Chondrocyte (in vitro differentiated cells): Measurements from ENCODE around the gene SOSTDC1. TPM values are rescaled to one million over a fixed set of nuclear protein-coding genes. Genes with fewer than 3 reads are reported as not detected.
"Not testable (repeated sequence)": the region's sequence is repeated elsewhere in the genome, so short reads cannot be mapped to it uniquely, and the experiment has no call there.

Experiments
- DNase-seq: peaks from one replicate; pipeline ENCODE4 v3.0.0; 2021; ENCODE audit warnings: mixed read lengths, low spot score
- H3K27ac Mint-ChIP-seq: one replicate; pipeline ENCODE4 v1.8.0; 2021; ENCODE audit warnings: mild to moderate bottlenecking, moderate library complexity, mixed read lengths; ENCODE audit not compliant: unreplicated experiment
- H3K27me3 Mint-ChIP-seq: 2 replicates; pipeline ENCODE4 v1.8.0; 2021; ENCODE audit warnings: low read depth, mixed read lengths
- H3K36me3 Mint-ChIP-seq: 2 replicates; pipeline ENCODE4 v1.8.0; 2021; ENCODE audit warnings: low read depth, mixed read lengths
- H3K4me1 Mint-ChIP-seq: 2 replicates; pipeline ENCODE4 v1.8.0; 2021; ENCODE audit warnings: low read depth, mild to moderate bottlenecking, mixed read lengths
- H3K4me3 Mint-ChIP-seq: one replicate; pipeline ENCODE4 v1.8.0; 2021; ENCODE audit warnings: mild to moderate bottlenecking, moderate library complexity, mixed read lengths; ENCODE audit not compliant: unreplicated experiment
- H3K9me3 Mint-ChIP-seq: 2 replicates; pipeline ENCODE4 v1.8.0; 2021; ENCODE audit warnings: low read depth, mixed read lengths
- CTCF ChIP-seq: fragments of 200-600 bp; sonication (generic); IDR thresholded peaks from 2 replicates; pipeline ENCODE4 v1.5.0; 2021; ENCODE audit warnings: antibody characterized with exemption, mild to moderate bottlenecking, moderate library complexity
- total RNA-seq: library from RNA; stranded (reverse); gene quantifications from 3 replicates; pipeline ENCODE4 v1.2.1, GENCODE V29; 2021

SOSTDC1 gene
- total RNA-seq, 1 donor from 2014 or later, result not detected

GRCh38 chr7:16462431-16462889, 3.1 kb downstream of the SOSTDC1 start:
- H3K27ac Mint-ChIP-seq, result no peak overlapping the region
- TF ChIP-seq CTCF, result no peak
- peaks cover 28% of the 10 kb centered on the region for H3K4me1 Mint-ChIP-seq
- no peaks in the 10 kb centered on the region for H3K36me3 Mint-ChIP-seq
- H3K27me3 Mint-ChIP-seq, result no peaks in the 10 kb centered on the region
- DNase-seq, result no peak
- H3K9me3 Mint-ChIP-seq, result no peaks in the 10 kb centered on the region
- H3K4me3 Mint-ChIP-seq, result no peak overlapping the region

GRCh38 chr7:16460789-16461493, 4.6 kb downstream of the SOSTDC1 start:
- no peaks in the 10 kb centered on the region for H3K36me3 Mint-ChIP-seq
- H3K4me1 Mint-ChIP-seq, result peaks cover 21% of the 10 kb centered on the region
- no peak overlapping the region for H3K4me3 Mint-ChIP-seq
- H3K27me3 Mint-ChIP-seq, result no peaks in the 10 kb centered on the region
- TF ChIP-seq CTCF, result no peak
- H3K9me3 Mint-ChIP-seq, result peaks cover 5% of the 10 kb centered on the region
- no peak overlapping the region for H3K27ac Mint-ChIP-seq
- no peak for DNase-seq

GRCh38 chr7:16456303-16456702, 9.2 kb downstream of the SOSTDC1 start:
- H3K27ac Mint-ChIP-seq, H3K4me3 Mint-ChIP-seq, H3K36me3 Mint-ChIP-seq, H3K27me3 Mint-ChIP-seq, DNase-seq, H3K4me1 Mint-ChIP-seq, H3K9me3 Mint-ChIP-seq: not testable (repeated sequence)

- H3K27me3 Mint-ChIP-seq, result no peaks in the 10 kb centered on the region
- H3K27ac Mint-ChIP-seq, result no peak overlapping the region
- DNase-seq, result no peak
- no peaks in the 10 kb centered on the region for H3K36me3 Mint-ChIP-seq
- TF ChIP-seq CTCF, result no peak
- H3K9me3 Mint-ChIP-seq, result peaks cover 5% of the 10 kb centered on the region
- no peak overlapping the region for H3K4me3 Mint-ChIP-seq
- peaks cover under 1% of the 10 kb centered on the region for H3K4me1 Mint-ChIP-seq
Observed at GRCh38 chr7:16455591-16455990, 9.9 kb downstream of the SOSTDC1 start.

- H3K4me1 Mint-ChIP-seq, result peaks cover 26% of the 10 kb centered on the region
- H3K9me3 Mint-ChIP-seq, result no peaks in the 10 kb centered on the region
Observed at GRCh38 chr7:16450366-16450765, 15.2 kb downstream of the SOSTDC1 start.

More at GRCh38 chr7:16450366-16450765, 15.2 kb downstream of the SOSTDC1 start:
- Mint-ChIP-seq H3K27me3 (no peaks in the 10 kb centered on the region), H3K36me3 (no peaks in the 10 kb centered on the region), H3K27ac (no peak overlapping the region), H3K4me3 (no peak overlapping the region)
- no peak for TF ChIP-seq CTCF
- DNase-seq, result no peak
